H9 (cell line): ENCODE results near the gene GRAMD1C. TPM values are rescaled to one million over a fixed set of nuclear protein-coding genes. Genes with fewer than 3 reads are reported as not detected.
A peak's percentile ranks its signal among the peaks of the same experiment; 100 is the strongest.

Experiments used
- DNase-seq: peaks from one replicate; pipeline ENCODE4 v3.0.0-alpha.2; 2017
- H2AFZ ChIP-seq: one replicate; pipeline ENCODE4 v1.6.1; 2013; ENCODE audit warnings: mild to moderate bottlenecking, low read length, control low read depth, moderate library complexity
- H2AK5ac ChIP-seq: 2 replicates; pipeline ENCODE4 v1.6.1; 2013; ENCODE audit warnings: low read length, control low read depth, mixed read lengths; ENCODE audit not compliant: insufficient read length
- H2BK120ac ChIP-seq: one replicate; pipeline ENCODE4 v1.6.1; 2013; ENCODE audit warnings: low read depth, mild to moderate bottlenecking, low read length, control low read depth, inconsistent platforms; ENCODE audit not compliant: poor library complexity, severe bottlenecking
- H2BK12ac ChIP-seq: 2 replicates; pipeline ENCODE4 v1.6.1; 2013; ENCODE audit warnings: low read length, control low read depth, mixed read lengths, low read depth; ENCODE audit not compliant: insufficient read length
- H2BK15ac ChIP-seq: 2 replicates; pipeline ENCODE4 v1.6.1; 2013; ENCODE audit warnings: low read depth, low read length, control low read depth
- H2BK20ac ChIP-seq: one replicate; pipeline ENCODE4 v1.6.1; 2013; ENCODE audit warnings: low read depth, mild to moderate bottlenecking, low read length, control low read depth, inconsistent platforms; ENCODE audit not compliant: poor library complexity, severe bottlenecking
- H2BK5ac ChIP-seq: 2 replicates; pipeline ENCODE4 v1.6.1; 2013; ENCODE audit warnings: low read length, control low read depth, mixed read lengths; ENCODE audit not compliant: insufficient read length
- H3K14ac ChIP-seq: 2 replicates; pipeline ENCODE4 v1.6.1; 2013; ENCODE audit warnings: low read length, control low read depth; ENCODE audit not compliant: insufficient read depth
- H3K18ac ChIP-seq: 2 replicates; pipeline ENCODE4 v1.6.1; 2013; ENCODE audit warnings: low read depth, mild to moderate bottlenecking, mixed read lengths, low read length, control low read depth; ENCODE audit not compliant: insufficient read length
- H3K23ac ChIP-seq: 2 replicates; pipeline ENCODE4 v1.6.1; 2013; ENCODE audit warnings: low read length, control low read depth, mixed read lengths, low read depth; ENCODE audit not compliant: insufficient read length
- H3K23me2 ChIP-seq: 2 replicates; pipeline ENCODE4 v1.6.1; 2013; ENCODE audit warnings: low read depth, mild to moderate bottlenecking, mixed read lengths, low read length, control low read depth; ENCODE audit not compliant: insufficient read length, poor library complexity, severe bottlenecking
- H3K27ac ChIP-seq: 2 replicates; pipeline ENCODE4 v1.5.1; 2013; ENCODE audit warnings: low read length, control low read depth, mixed read lengths, low read depth; ENCODE audit not compliant: insufficient read length
- H3K27me3 ChIP-seq: 2 replicates; pipeline ENCODE4 v1.6.1; 2013; ENCODE audit warnings: low read length, control low read depth, inconsistent platforms; ENCODE audit not compliant: insufficient read depth
- H3K4ac ChIP-seq: 2 replicates; pipeline ENCODE4 v1.6.1; 2013; ENCODE audit warnings: low read depth, mild to moderate bottlenecking, control low read depth, inconsistent platforms, low read length, moderate library complexity
- H3K4me1 ChIP-seq: 2 replicates; pipeline ENCODE4 v1.6.1; 2013; ENCODE audit warnings: low read length, control low read depth, inconsistent platforms; ENCODE audit not compliant: insufficient read depth
- H3K4me2 ChIP-seq: 2 replicates; pipeline ENCODE4 v1.6.1; 2013; ENCODE audit warnings: low read length, control low read depth, mixed read lengths; ENCODE audit not compliant: insufficient read length, insufficient read depth
- H3K56ac ChIP-seq: 2 replicates; pipeline ENCODE4 v1.6.1; 2013; ENCODE audit warnings: low read depth, mild to moderate bottlenecking, mixed read lengths, low read length, control low read depth; ENCODE audit not compliant: insufficient read length
- H3K79me1 ChIP-seq: 2 replicates; pipeline ENCODE4 v1.6.1; 2013; ENCODE audit warnings: low read depth, mild to moderate bottlenecking, moderate library complexity, low read length, control low read depth, inconsistent platforms; ENCODE audit not compliant: insufficient read depth, poor library complexity, severe bottlenecking
- H3K79me2 ChIP-seq: 2 replicates; pipeline ENCODE4 v1.6.1; 2013; ENCODE audit warnings: low read length, control low read depth, inconsistent platforms; ENCODE audit not compliant: insufficient read depth
- H3K9ac ChIP-seq: 2 replicates; pipeline ENCODE4 v1.6.1; 2013; ENCODE audit warnings: low read length, control low read depth, mixed read lengths; ENCODE audit not compliant: insufficient read length; ENCODE audit errors: extremely low read depth
- H3K9me3 ChIP-seq: one replicate; pipeline ENCODE4 v1.6.1; 2013; ENCODE audit warnings: low read depth, low read length, inconsistent platforms; ENCODE audit not compliant: control insufficient read depth
- H3T11ph ChIP-seq: one replicate; pipeline ENCODE4 v1.6.1; 2013; ENCODE audit warnings: mild to moderate bottlenecking, low read length, control low read depth, inconsistent platforms
- H4K20me1 ChIP-seq: one replicate; pipeline ENCODE4 v1.6.1; 2013; ENCODE audit not compliant: control insufficient read depth, insufficient read length, insufficient read depth
- H4K5ac ChIP-seq: 2 replicates; pipeline ENCODE4 v1.6.1; 2013; ENCODE audit warnings: low read depth, mild to moderate bottlenecking, mixed read lengths, low read length, control low read depth; ENCODE audit not compliant: insufficient read length
- H4K8ac ChIP-seq: replicated peaks from 2 replicates; pipeline ENCODE4 v1.6.1; 2013; ENCODE audit warnings: low read length, control low read depth, mixed read lengths, low read depth; ENCODE audit not compliant: insufficient read length
- H4K91ac ChIP-seq: 2 replicates; pipeline ENCODE4 v1.6.1; 2013; ENCODE audit warnings: low read depth, mild to moderate bottlenecking, moderate library complexity, mixed read lengths, low read length, control low read depth; ENCODE audit not compliant: insufficient read length
- H3K27ac Mint-ChIP-seq, 3 experiments: 2 replicates in 2 of 3; 3 replicates in 1 of 3; pipeline ENCODE4 v1.8.0; 2020 to 2021; ENCODE audit warnings: mixed read lengths in 3 of 3, mild to moderate bottlenecking in 1 of 3, moderate library complexity in 1 of 3
- H3K27me3 Mint-ChIP-seq: 2 replicates; pipeline ENCODE4 v1.8.0; 2021; ENCODE audit warnings: low read depth, mild to moderate bottlenecking, moderate library complexity, mixed read lengths
- H3K36me3 Mint-ChIP-seq, 3 experiments: 2 replicates in 2 of 3; 3 replicates in 1 of 3; pipeline ENCODE4 v1.8.0; 2020 to 2021; ENCODE audit warnings: low read depth in 3 of 3, mixed read lengths in 3 of 3; ENCODE audit not compliant: insufficient read depth in 1 of 3
- H3K4me1 Mint-ChIP-seq, 2 experiments: 2 replicates each; pipeline ENCODE4 v1.8.0; 2020; ENCODE audit warnings: mixed read lengths in 2 of 2
- H3K4me3 Mint-ChIP-seq, 2 experiments: 2 replicates in 1 of 2; 3 replicates in 1 of 2; pipeline ENCODE4 v1.8.0; 2020 to 2021; ENCODE audit warnings: mild to moderate bottlenecking in 2 of 2, mixed read lengths in 2 of 2, moderate library complexity in 1 of 2
- H3K9me3 Mint-ChIP-seq, 2 experiments: 2 replicates in 1 of 2; 3 replicates in 1 of 2; pipeline ENCODE4 v1.8.0; 2020; ENCODE audit warnings: mild to moderate bottlenecking in 2 of 2, mixed read lengths in 2 of 2, moderate library complexity in 1 of 2
- WGBS: extraction: QIAGEN DNeasy Blood & Tissue Kit; methylation state at CpG from one replicate; pipeline ENCODE4 v1.1.7; 2013; ENCODE audit warnings: missing lambda C conversion rate, low lambda C conversion rate, mixed read lengths; ENCODE audit not compliant: insufficient read length; ENCODE audit errors: extremely low coverage; 5-methylcytosine and 5-hydroxymethylcytosine counted together
- total RNA-seq: library from RNA; stranded (reverse); gene quantifications from 2 replicates; pipeline ENCODE4 v1.2.1, GENCODE V29; 2021
- TF ChIP-seq, protein P1 (sequence below): fragments of 200-600 bp; sonication (generic); conservative IDR thresholded peaks from 3 replicates; pipeline ENCODE4 v1.8.0; 2021; ENCODE audit warnings: antibody characterized with exemption, mild to moderate bottlenecking

Gene GRAMD1C
- total RNA-seq, 1 experiment from 2014 or later, result 1.8 TPM

DNA sequence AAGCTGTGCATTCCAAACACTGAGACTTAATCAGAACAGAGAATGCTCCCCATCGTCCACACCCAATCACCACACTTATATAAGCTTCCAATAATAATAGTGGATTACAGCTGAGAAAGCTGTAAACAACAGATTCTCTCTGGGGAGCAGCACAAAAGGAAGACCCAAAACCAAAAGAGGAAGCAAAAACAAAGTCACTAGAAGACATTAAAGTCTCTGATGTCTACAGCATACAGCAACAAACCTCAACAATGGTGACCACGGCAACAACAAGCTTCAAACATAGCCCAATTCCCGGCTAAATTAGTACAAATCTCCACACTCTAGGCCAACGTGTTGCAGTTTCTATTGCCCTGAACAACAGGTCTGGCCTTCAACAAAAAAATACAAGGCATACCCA is 147.0 kb downstream of the GRAMD1C start:
- Histone ChIP-seq H4K8ac (no peak overlapping the region), H3K23me2 (no peaks in the 10 kb centered on the region), H2BK120ac (no peak overlapping the region), H4K91ac (peak overlapping the region; percentile 75), H3K9me3 (no peaks in the 10 kb centered on the region), H4K20me1 (no peaks in the 10 kb centered on the region), H3K27me3 (no peaks in the 10 kb centered on the region), H2AK5ac (no peak overlapping the region), H4K5ac (no peak overlapping the region), H2BK12ac (no peak overlapping the region), H3T11ph (no peak overlapping the region), H2BK5ac (no peak overlapping the region), H3K18ac (peak overlapping the region; percentile 62), H3K4me2 (no peak overlapping the region), H3K79me2 (no peaks in the 10 kb centered on the region), H2BK20ac (no peak overlapping the region), H2BK15ac (no peak overlapping the region), H3K4me1 (no peaks in the 10 kb centered on the region), H3K14ac (peak overlapping the region; percentile 78; the same call in 1 of the 2 replicates), H2AFZ (no peak overlapping the region), H3K23ac (no peak overlapping the region), H3K79me1 (no peaks in the 10 kb centered on the region), H3K4ac (no peak overlapping the region; the same call in 1 of the 2 replicates), H3K9ac (no peak overlapping the region), H3K27ac (no peak overlapping the region), H3K56ac (no peak overlapping the region)
- Mint-ChIP-seq H3K27ac (peak overlapping the region in 1 of 3 experiments; percentile 40; a peak in 2 of 7 replicates), H3K36me3 (peaks cover 0 to 5% (median 0%) of the 10 kb centered on the region in 3 experiments; a peak in 1 of 7 replicates), H3K9me3 (no peaks in the 10 kb centered on the region; a peak in 2 of 5 replicates), H3K4me3 (no peak overlapping the region), H3K27me3 (no peaks in the 10 kb centered on the region; the same call in 1 of the 2 replicates), H3K4me1 (peaks cover 3 to 8% of the 10 kb centered on the region in 2 experiments; a peak in 2 of 4 replicates)
- WGBS, result no CpG with 5 or more reads among the region's 4 CpGs
- TF ChIP-seq, protein P1, sequence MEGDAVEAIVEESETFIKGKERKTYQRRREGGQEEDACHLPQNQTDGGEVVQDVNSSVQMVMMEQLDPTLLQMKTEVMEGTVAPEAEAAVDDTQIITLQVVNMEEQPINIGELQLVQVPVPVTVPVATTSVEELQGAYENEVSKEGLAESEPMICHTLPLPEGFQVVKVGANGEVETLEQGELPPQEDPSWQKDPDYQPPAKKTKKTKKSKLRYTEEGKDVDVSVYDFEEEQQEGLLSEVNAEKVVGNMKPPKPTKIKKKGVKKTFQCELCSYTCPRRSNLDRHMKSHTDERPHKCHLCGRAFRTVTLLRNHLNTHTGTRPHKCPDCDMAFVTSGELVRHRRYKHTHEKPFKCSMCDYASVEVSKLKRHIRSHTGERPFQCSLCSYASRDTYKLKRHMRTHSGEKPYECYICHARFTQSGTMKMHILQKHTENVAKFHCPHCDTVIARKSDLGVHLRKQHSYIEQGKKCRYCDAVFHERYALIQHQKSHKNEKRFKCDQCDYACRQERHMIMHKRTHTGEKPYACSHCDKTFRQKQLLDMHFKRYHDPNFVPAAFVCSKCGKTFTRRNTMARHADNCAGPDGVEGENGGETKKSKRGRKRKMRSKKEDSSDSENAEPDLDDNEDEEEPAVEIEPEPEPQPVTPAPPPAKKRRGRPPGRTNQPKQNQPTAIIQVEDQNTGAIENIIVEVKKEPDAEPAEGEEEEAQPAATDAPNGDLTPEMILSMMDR, result no peak
- DNase-seq, result no peak

Other genes starting within 250 kb of the GRAMD1C start
- 12.0 and 13.8 TPM in 2 replicates for gene USF3, start 142.1 kb upstream of the GRAMD1C start, total RNA-seq
- gene NAA50, start 92.5 kb upstream of the GRAMD1C start, total RNA-seq, result 216 and 226 TPM in 2 replicates
- 73.4 and 80.4 TPM in 2 replicates for gene ATP6V1A, start 91.8 kb upstream of the GRAMD1C start, total RNA-seq
- gene ZDHHC23, start 109.2 kb downstream of the GRAMD1C start, total RNA-seq, result 25.0 and 25.2 TPM in 2 replicates
- 0.68 and 0.81 TPM in 2 replicates for gene CCDC191, start 217.7 kb downstream of the GRAMD1C start, total RNA-seq
- 78.1 and 84.1 TPM in 2 replicates for gene QTRT2, start 217.9 kb downstream of the GRAMD1C start, total RNA-seq